NCI-H2227 treated with DMSO at 0.1 percent for 48 hours (cell line): ENCODE results near the gene CHD2.
A peak's percentile ranks its signal among the peaks of the same experiment; 100 is the strongest.

Experiments
- DNase-seq: peaks from one replicate; lab custom pipeline; 2025; lab: John Stamatoyannopoulos, UW

The CHD2 gene

GRCh38 chr15:92885224-92886041 is 14.7 kb upstream of the CHD2 start:
- peak; percentile 30 for DNase-seq

GRCh38 chr15:92886042-92886537 is 14.0 kb upstream of the CHD2 start:
- DNase-seq: peak; percentile 37

GRCh38 chr15:92886815-92887214 is 13.3 kb upstream of the CHD2 start:
- no peak for DNase-seq

- DNase-seq: no peak
Observed at GRCh38 chr15:92887869-92888268, 12.3 kb upstream of the CHD2 start.

GRCh38 chr15:92889390-92890107 is 10.6 kb upstream of the CHD2 start:
- no peak for DNase-seq

- no peak for DNase-seq
Observed at GRCh38 chr15:92891533-92892200, 8.5 kb upstream of the CHD2 start.

- no peak for DNase-seq
Observed at GRCh38 chr15:92892201-92892555, 7.9 kb upstream of the CHD2 start.

GRCh38 chr15:92893200-92893599 is 6.9 kb upstream of the CHD2 start:
- DNase-seq: no peak

- DNase-seq: no peak
Observed at GRCh38 chr15:92896561-92896960, 3.6 kb upstream of the CHD2 start.

- no peak for DNase-seq
Observed at GRCh38 chr15:92897620-92898019, 2.5 kb upstream of the CHD2 start.

- DNase-seq: no peak
Observed at GRCh38 chr15:92898988-92899582, 1.0 kb upstream of the CHD2 start.

- DNase-seq: no peak
Observed at GRCh38 chr15:92899601-92899947, 550 bp upstream of the CHD2 start.

- no peak for DNase-seq
Observed at GRCh38 chr15:92900731-92901071, 577 bp downstream of the CHD2 start.

GRCh38 chr15:92901072-92901761 is 1.1 kb downstream of the CHD2 start:
- DNase-seq: no peak

- no peak for DNase-seq
Observed at GRCh38 chr15:92901995-92902394, 1.9 kb downstream of the CHD2 start.

- DNase-seq: no peak
Observed at GRCh38 chr15:92902737-92903593, 2.8 kb downstream of the CHD2 start.

- no peak for DNase-seq
Observed at GRCh38 chr15:92903631-92903965, 3.5 kb downstream of the CHD2 start.

- peak; percentile 95 for DNase-seq
Observed at GRCh38 chr15:92903966-92904721, 4.0 kb downstream of the CHD2 start.

- no peak for DNase-seq
Observed at GRCh38 chr15:92904722-92905571, 4.8 kb downstream of the CHD2 start.
